ENCODE measurements around the gene ODF2L. TPM values are rescaled to one million over a fixed set of nuclear protein-coding genes. Genes with fewer than 3 reads are reported as not detected.

The ODF2L gene
- total RNA-seq, 1 experiment from 2014 or later = 27.3 TPM

DNA sequence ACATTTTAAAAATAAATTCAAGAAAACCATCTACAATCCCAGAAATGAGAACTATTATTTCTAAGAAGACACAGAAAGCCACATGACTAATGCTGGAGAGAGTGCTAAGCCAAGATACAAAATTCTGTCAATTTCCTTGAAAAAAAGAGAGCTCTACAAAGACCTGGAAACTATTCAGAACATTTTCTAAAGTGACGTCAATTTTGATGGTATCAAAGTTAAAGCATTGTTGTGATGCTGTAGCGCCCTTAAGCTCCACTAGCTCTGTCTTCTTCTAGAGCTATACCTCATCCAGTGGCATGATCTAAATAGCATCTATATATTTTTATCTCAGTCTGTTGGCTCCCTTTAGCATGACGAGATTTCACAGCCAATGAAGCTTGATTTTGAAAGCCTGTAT, 73.9 kb downstream of the ODF2L start:
- H3K4me2 ChIP-seq (ENCODE audit: insufficient read depth, insufficient read length, low read length) = no peak overlapping the region
- H3K18ac ChIP-seq (ENCODE audit: insufficient read length, low read depth, low read length) = no peak overlapping the region
- H3K9me3 Mint-ChIP-seq = no peaks in the 10 kb centered on the region
- no peaks in the 10 kb centered on the region for H3K4me1 Mint-ChIP-seq
- H3K23ac ChIP-seq (ENCODE audit: insufficient read length, low read depth, low read length) = no peak overlapping the region
- no peaks in the 10 kb centered on the region for H3K79me2 ChIP-seq (ENCODE audit: insufficient read depth, low read length)
- H3K27ac Mint-ChIP-seq = no peak overlapping the region
- no peaks in the 10 kb centered on the region for H3K23me2 ChIP-seq (ENCODE audit: insufficient read length, low read depth, low read length, poor library complexity, severe bottlenecking)
- H3K27me3 ChIP-seq (ENCODE audit: insufficient read depth, low read length) = no peaks in the 10 kb centered on the region
- no peak overlapping the region for H2BK12ac ChIP-seq (ENCODE audit: insufficient read length, low read depth, low read length)
- no peak overlapping the region for H3K4me3 Mint-ChIP-seq
- no peak overlapping the region for H2AFZ ChIP-seq (ENCODE audit: low read length)
- no peak overlapping the region for H4K8ac ChIP-seq (replicated peaks; ENCODE audit: insufficient read length, low read depth, low read length)
- no peaks in the 10 kb centered on the region for H3K9me3 ChIP-seq (ENCODE audit: control insufficient read depth, low read depth, low read length)
- H3K27ac ChIP-seq (ENCODE audit: insufficient read length, low read depth, low read length) = no peak overlapping the region
- no peaks in the 10 kb centered on the region; the same call in 1 of the 2 replicates for H3K27me3 Mint-ChIP-seq (ENCODE audit: low read depth)
- no peak overlapping the region for H2BK5ac ChIP-seq (ENCODE audit: insufficient read length, low read length)
- H3T11ph ChIP-seq (ENCODE audit: low read length) = no peak overlapping the region
- H3K14ac ChIP-seq (ENCODE audit: insufficient read depth, low read length) = no peak overlapping the region
- no CpG with 5 or more reads among the region's 3 CpGs for WGBS (ENCODE audit: extremely low coverage, insufficient read length, low lambda C conversion rate)
- H2AK5ac ChIP-seq (ENCODE audit: insufficient read length, low read length) = no peak overlapping the region
- H2BK20ac ChIP-seq (ENCODE audit: low read depth, low read length, poor library complexity, severe bottlenecking) = no peak overlapping the region
- H3K36me3 Mint-ChIP-seq (ENCODE audit: insufficient read depth in 1 of 3, low read depth in 3 of 3) = no peaks in the 10 kb centered on the region
- no peak overlapping the region for H2BK15ac ChIP-seq (ENCODE audit: low read depth, low read length)
- no peak for DNase-seq
- H3K9ac ChIP-seq (ENCODE audit: extremely low read depth, insufficient read length, low read length) = no peak overlapping the region
- no peaks in the 10 kb centered on the region for H3K4me1 ChIP-seq (ENCODE audit: insufficient read depth, low read length)
- no peaks in the 10 kb centered on the region for H4K20me1 ChIP-seq (ENCODE audit: control insufficient read depth, insufficient read depth, insufficient read length)
- no peak overlapping the region for H3K56ac ChIP-seq (ENCODE audit: insufficient read length, low read depth, low read length)
- H4K91ac ChIP-seq (ENCODE audit: insufficient read length, low read depth, low read length) = no peak overlapping the region
- no peak overlapping the region for H2BK120ac ChIP-seq (ENCODE audit: low read depth, low read length, poor library complexity, severe bottlenecking)
- H4K5ac ChIP-seq (ENCODE audit: insufficient read length, low read depth, low read length) = no peak overlapping the region
- TF ChIP-seq, protein P1, sequence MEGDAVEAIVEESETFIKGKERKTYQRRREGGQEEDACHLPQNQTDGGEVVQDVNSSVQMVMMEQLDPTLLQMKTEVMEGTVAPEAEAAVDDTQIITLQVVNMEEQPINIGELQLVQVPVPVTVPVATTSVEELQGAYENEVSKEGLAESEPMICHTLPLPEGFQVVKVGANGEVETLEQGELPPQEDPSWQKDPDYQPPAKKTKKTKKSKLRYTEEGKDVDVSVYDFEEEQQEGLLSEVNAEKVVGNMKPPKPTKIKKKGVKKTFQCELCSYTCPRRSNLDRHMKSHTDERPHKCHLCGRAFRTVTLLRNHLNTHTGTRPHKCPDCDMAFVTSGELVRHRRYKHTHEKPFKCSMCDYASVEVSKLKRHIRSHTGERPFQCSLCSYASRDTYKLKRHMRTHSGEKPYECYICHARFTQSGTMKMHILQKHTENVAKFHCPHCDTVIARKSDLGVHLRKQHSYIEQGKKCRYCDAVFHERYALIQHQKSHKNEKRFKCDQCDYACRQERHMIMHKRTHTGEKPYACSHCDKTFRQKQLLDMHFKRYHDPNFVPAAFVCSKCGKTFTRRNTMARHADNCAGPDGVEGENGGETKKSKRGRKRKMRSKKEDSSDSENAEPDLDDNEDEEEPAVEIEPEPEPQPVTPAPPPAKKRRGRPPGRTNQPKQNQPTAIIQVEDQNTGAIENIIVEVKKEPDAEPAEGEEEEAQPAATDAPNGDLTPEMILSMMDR (conservative IDR thresholded peaks at IDR 0.05) = no peak
- no peak overlapping the region for H3K4ac ChIP-seq (ENCODE audit: low read depth, low read length)
- H3K79me1 ChIP-seq (ENCODE audit: insufficient read depth, low read depth, low read length, poor library complexity, severe bottlenecking) = no peaks in the 10 kb centered on the region
